Gastrocnemius medialis (tissue), 4 donors: ENCODE data around the gene GEMIN8.

Source experiments
- POLR2A ChIP-seq, 2 donors: fragments of 450-650 bp; IDR thresholded peaks; one replicate each; pipeline ENCODE4 v1.6.1; 2017; ENCODE audit warnings: antibody characterized with exemption in 2 of 2, mild to moderate bottlenecking in 2 of 2, moderate library complexity in 2 of 2
- TF ChIP-seq, protein P1 (sequence below), 5 experiments: fragments of 450-650 bp in 3 of 5; fragments of 200-600 bp in 2 of 5; sonication (generic) in 2 of 5; IDR thresholded peaks in 4 of 5; conservative IDR thresholded peaks in 1 of 5; 1 replicate in 4 of 5; 2 replicates in 1 of 5; pipeline ENCODE4 v1.5.1; 2016 to 2019; ENCODE audit warnings: antibody characterized with exemption in 5 of 5, mild to moderate bottlenecking in 3 of 5, moderate library complexity in 3 of 5

DNA sequence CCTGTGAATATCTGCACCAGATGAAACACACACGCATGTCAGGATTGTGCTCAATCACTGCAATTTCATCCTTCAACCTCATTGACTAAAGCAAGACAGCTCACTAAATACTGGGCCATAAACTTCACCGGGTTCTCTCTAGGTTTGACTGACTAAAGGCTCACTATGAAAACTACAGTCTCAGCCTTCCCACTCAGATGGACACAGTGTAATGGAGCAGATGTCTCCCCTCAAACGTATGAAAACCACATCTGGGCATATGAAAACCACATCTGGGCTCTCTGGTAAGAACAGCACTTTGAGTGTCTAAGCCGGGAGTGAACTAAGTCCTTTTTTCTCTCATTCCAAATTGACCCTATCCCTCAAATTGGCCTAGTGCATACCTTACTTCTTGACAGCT, 15.2 kb downstream of the GEMIN8 start:
- TF ChIP-seq POLR2A (IDR thresholded peaks at IDR 0.05): no peak
- TF ChIP-seq, protein P1, sequence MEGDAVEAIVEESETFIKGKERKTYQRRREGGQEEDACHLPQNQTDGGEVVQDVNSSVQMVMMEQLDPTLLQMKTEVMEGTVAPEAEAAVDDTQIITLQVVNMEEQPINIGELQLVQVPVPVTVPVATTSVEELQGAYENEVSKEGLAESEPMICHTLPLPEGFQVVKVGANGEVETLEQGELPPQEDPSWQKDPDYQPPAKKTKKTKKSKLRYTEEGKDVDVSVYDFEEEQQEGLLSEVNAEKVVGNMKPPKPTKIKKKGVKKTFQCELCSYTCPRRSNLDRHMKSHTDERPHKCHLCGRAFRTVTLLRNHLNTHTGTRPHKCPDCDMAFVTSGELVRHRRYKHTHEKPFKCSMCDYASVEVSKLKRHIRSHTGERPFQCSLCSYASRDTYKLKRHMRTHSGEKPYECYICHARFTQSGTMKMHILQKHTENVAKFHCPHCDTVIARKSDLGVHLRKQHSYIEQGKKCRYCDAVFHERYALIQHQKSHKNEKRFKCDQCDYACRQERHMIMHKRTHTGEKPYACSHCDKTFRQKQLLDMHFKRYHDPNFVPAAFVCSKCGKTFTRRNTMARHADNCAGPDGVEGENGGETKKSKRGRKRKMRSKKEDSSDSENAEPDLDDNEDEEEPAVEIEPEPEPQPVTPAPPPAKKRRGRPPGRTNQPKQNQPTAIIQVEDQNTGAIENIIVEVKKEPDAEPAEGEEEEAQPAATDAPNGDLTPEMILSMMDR (IDR thresholded peaks at IDR 0.05 in 4 of 5, conservative IDR thresholded peaks at IDR 0.05 in 1 of 5): no peak
